GM12801 (cell line): Measurements from ENCODE around the gene AP3B1.

ENCODE experiments used
- TF ChIP-seq, protein P1 (sequence below): IDR thresholded peaks from one replicate; pipeline ENCODE4 v1.5.1; 2011; ENCODE audit warnings: control low read depth; ENCODE audit not compliant: insufficient read length; ENCODE audit errors: extremely low read depth

Gene AP3B1

DNA sequence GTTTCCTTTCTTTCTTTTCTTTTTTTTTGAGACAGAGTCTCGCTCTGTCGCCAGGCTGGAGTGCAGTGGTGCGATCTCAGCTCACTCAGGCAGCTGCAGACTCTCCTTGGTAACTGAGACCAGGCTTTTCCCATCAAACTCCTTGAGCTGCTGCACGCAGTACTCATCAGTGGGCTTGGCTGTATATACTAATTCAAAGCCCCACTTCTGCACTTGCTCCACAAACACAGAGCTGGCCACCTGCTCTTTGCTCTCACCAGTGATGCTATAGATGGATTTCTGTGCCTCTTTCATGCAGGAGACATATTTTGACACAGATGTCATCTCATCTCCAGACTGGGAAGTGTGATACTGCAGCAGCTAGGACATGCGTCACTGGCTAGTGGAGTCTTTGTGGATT is 252.7 kb downstream of the AP3B1 start:
- TF ChIP-seq, protein P1, sequence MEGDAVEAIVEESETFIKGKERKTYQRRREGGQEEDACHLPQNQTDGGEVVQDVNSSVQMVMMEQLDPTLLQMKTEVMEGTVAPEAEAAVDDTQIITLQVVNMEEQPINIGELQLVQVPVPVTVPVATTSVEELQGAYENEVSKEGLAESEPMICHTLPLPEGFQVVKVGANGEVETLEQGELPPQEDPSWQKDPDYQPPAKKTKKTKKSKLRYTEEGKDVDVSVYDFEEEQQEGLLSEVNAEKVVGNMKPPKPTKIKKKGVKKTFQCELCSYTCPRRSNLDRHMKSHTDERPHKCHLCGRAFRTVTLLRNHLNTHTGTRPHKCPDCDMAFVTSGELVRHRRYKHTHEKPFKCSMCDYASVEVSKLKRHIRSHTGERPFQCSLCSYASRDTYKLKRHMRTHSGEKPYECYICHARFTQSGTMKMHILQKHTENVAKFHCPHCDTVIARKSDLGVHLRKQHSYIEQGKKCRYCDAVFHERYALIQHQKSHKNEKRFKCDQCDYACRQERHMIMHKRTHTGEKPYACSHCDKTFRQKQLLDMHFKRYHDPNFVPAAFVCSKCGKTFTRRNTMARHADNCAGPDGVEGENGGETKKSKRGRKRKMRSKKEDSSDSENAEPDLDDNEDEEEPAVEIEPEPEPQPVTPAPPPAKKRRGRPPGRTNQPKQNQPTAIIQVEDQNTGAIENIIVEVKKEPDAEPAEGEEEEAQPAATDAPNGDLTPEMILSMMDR, result no peak

DNA sequence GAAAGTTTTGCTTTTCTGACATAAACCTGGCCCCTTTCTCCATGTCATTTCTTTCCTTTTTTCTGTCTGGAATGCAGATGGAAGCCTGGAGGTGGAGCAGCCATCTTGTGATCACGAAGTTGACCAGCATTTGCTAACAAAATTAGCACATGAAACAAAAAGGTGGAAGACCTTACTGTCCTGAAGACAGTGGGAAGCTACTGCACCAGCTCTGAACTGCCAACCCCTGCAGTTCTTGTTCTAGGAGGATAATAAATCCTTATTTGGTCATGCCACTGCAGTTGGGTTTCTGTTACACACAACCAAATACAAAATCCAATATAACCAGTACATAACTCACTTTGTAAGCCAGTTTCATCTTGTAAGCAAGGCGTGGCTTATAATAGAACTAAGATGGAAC is 269.0 kb downstream of the AP3B1 start:
- TF ChIP-seq, protein P1, result no peak

DNA sequence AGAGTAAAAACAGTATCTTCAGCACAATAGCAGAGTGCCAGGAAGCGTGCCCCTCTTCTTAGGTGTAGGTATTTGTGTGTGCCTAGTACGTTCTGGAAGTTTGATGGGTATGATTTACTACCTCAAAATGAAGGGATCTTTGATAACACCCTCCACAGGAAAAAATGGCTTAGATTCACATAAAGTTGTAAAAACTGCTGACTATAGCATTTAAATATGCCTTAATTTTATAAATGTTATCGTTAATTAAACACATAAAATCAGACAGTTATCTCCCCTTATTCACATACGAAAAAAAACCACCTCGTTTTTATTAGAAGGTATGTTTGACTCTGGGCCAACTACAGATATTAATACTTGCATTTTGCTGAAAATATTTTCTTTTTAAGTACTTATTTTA is 274.8 kb downstream of the AP3B1 start:
- TF ChIP-seq, protein P1, result no peak

DNA sequence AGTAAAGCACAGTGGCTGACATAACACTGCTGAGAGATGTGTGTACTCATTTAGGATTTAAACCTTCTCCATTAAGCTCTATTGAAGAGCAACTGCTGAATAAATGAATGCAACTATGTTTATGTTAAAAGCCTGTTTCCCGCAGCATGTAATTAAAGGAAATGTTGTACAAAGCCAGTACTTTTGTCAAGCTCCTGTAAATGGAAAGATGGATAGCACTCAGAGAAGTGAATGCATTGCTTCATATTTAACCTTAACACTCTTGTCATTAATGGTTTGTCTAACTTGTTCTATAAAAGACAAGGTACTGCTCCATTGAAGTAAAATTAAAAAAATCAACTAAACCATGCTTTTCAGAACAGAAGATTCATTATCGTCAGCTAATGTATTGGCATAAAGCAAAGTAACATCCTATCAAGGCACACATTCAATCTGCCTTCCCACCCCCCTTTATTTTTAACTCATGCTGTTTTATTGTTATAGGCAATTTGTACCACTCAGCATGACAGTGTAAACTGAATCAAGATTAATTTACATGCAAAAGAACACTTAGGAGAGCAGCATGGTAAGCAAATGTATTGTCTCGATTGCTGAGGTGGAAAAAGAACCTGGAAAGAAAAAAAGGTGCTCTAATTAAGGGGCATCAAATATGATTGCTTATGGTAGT is 277.5 kb downstream of the AP3B1 start:
- TF ChIP-seq, protein P1, result no peak

DNA sequence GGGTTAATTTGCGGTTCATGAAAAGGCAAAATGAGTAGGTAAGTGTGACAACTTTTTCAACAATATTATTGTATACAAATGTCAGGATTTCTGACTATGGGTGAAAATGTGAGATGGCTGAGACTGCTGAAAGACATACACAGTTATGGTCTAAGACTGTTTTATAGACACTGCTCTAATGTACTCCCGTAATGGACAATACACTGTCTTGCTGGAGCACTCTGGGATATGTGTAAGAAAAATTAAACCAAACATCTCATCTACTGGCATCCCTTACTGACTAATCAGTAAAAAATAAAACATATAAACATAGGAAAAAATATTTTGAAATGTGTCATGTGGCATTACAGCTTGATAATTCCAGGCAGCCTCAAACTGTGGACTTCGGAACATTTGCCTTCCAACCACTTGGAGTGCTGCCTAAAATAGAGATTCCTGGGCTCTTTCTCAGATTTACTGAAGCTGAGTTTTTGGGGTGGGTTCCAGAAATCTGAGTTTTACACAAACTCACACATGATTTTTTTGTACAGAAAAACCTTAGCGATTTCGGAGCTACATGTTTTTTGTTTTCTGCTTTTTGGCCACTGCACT is 284.5 kb downstream of the AP3B1 start:
- TF ChIP-seq, protein P1, result no peak

DNA sequence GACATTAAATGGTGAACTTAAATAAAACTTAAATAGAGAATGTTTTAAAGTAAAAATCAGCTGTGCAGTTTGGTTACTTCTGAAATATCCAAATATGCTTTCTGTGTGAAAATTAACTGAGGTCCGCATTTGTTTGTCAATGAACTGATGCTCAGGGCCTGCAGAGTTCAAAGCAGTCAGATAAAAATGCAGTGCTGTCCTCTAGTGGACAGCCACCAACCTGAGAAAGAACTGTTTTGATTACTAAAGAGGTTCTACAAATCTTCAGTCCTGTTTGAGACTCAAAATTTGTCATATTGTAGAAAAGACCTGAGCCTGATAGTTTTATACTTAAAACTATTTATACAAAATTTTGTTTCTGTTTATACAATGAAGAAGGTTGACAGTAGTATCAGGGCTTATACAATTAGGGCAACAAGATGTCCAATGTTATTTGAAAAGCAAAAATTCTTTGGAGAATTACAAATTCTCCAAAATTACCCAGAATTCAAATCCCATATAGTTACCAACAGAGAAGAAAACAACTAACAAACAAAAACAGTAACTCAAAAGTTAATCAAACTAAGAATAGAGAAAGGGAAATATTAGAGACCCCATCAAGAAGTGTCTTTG is 286.0 kb downstream of the AP3B1 start:
- TF ChIP-seq, protein P1, result no peak

DNA sequence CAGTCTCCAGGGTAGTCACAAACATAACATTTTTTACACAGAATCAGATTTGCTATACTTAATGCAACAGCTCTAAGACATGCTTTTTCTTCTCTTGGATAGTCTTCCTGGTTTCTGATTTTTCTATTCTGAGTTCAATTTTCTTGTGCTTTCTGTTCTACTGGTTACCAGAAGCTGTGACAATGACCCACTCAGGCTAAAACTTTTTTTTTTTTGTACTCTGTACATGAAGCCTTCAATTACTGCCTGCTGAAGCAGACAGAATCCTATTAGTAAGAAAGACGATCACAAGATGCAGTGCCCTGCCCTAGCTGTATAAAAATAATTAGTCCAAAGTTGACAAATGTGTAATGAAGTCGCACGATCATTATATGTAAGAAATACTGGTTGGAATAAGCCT is 287.3 kb downstream of the AP3B1 start:
- TF ChIP-seq, protein P1, result no peak
